Left renal cortex interstitium (tissue), 4 donors: ENCODE data around the gene RPLP1. TPM values are rescaled to one million over a fixed set of nuclear protein-coding genes. Genes with fewer than 3 reads are reported as not detected.

Source experiments
- DNase-seq, 4 donors: peaks; one replicate each; pipeline ENCODE4 v3.0.0-alpha.2; 2013; ENCODE audit warnings: low read depth in 4 of 4, low spot score in 2 of 4, missing footprints in 1 of 4
- polyA plus RNA-seq, 4 donors: library from polyadenylated mRNA; unstranded; fragments of 120-200 nt; gene quantifications; one replicate each; pipeline ENCODE4 v1.2.1, GENCODE V29; 2013; ENCODE audit not compliant: insufficient read length in 4 of 4

Gene RPLP1
- 1,000 to 10,000 TPM; 1,373 to 2,111 (median 1,632) TPM for polyA plus RNA-seq

- peak; percentile 92 to 96 (median 93) for DNase-seq
These were observed at the start of gene RPLP1 for GRCh38 chr15:69452692-69453521. Gene RPLP1, plus strand, starts transcription at chr15:69452818. Its CDS starts 131 bp downstream, at chr15:69452949.

- no peak for DNase-seq
These were observed 49.0 kb upstream of the RPLP1 start for GRCh38 chr15:69403594-69403993.

GRCh38 chr15:69405110-69405509 lies 47.5 kb upstream of the RPLP1 start:
- no peak for DNase-seq

- no peak for DNase-seq
These were observed 44.8 kb upstream of the RPLP1 start for GRCh38 chr15:69407719-69408400.

- DNase-seq, result no peak
These were observed 43.8 kb upstream of the RPLP1 start for GRCh38 chr15:69408841-69409240.

- DNase-seq, result no peak
These were observed 42.3 kb upstream of the RPLP1 start for GRCh38 chr15:69410248-69410874.

- no peak for DNase-seq
These were observed 40.3 kb upstream of the RPLP1 start for GRCh38 chr15:69412274-69412673.

- no peak for DNase-seq
These were observed 39.9 kb upstream of the RPLP1 start for GRCh38 chr15:69412701-69413100.

- peak; percentile 77 to 91 (median 82) for DNase-seq
These were observed 38.6 kb upstream of the RPLP1 start, which contains the start of gene KIF23 for GRCh38 chr15:69413822-69414700. Gene KIF23, plus strand, starts transcription at chr15:69414349. Its CDS starts 117 bp downstream, at chr15:69414466.

GRCh38 chr15:69414701-69415167 lies 37.9 kb upstream of the RPLP1 start:
- DNase-seq, result peak in 2 of 4 donors; percentile 27 to 32

- no peak for DNase-seq
These were observed 37.2 kb upstream of the RPLP1 start for GRCh38 chr15:69415381-69415780.

GRCh38 chr15:69417581-69417980 lies 35.0 kb upstream of the RPLP1 start:
- no peak for DNase-seq

- no peak for DNase-seq
These were observed 31.1 kb upstream of the RPLP1 start for GRCh38 chr15:69421498-69421897.

- no peak for DNase-seq
These were observed 30.2 kb upstream of the RPLP1 start for GRCh38 chr15:69422336-69422895.

- no peak for DNase-seq
These were observed 28.6 kb upstream of the RPLP1 start for GRCh38 chr15:69424001-69424400.

- DNase-seq, result no peak
These were observed 27.7 kb upstream of the RPLP1 start for GRCh38 chr15:69424748-69425413.

GRCh38 chr15:69433831-69434230 lies 18.8 kb upstream of the RPLP1 start:
- DNase-seq, result no peak

- no peak for DNase-seq
These were observed 18.4 kb upstream of the RPLP1 start for GRCh38 chr15:69434238-69434637.

- DNase-seq, result no peak
These were observed 17.9 kb upstream of the RPLP1 start for GRCh38 chr15:69434679-69435078.
